ENCODE measurements around the gene CLIP1.
"Not testable (repeated sequence)": the region's sequence is repeated elsewhere in the genome, so short reads cannot be mapped to it uniquely, and the experiment has no call there.

Gene CLIP1

DNA sequence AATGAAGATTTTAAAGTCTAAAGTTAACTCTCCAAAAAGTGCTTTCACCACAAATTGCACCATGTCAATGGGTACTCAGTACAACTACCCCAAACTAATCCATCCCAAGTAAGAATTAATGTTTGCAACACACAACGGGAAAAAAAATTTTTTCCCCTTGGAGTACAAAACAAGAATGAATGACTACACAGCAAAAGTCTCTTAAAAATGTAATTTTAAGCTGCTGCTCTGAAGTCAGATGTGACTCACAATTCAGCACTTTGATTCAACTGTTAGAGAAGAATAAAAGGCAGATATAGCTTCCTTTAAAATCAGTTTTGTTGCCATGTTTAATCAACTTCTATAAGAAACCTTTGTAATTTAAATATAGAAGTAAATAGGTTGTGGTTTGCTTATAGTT is 113.7 kb downstream of the CLIP1 start:
- no peak for DNase-seq

DNA sequence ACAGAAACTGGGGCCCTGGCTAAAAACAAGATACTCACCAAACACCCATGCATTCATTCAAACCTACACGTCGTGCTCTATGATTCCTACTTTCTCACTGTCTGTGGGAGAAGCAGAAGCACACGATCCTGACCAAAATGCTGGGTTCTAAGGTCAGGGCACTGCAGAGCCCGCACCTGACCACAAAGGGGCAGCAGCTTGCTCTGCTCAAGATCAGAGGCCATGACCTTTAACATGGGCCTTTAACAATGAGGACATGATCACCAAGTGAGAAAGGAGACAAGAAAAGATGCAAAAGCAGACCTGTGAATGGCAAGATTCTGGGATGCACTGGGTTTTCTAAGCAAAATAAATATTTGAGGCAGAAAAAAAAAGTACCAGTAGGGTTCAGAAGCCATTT is 116.1 kb downstream of the CLIP1 start:
- DNase-seq, result no peak

DNA sequence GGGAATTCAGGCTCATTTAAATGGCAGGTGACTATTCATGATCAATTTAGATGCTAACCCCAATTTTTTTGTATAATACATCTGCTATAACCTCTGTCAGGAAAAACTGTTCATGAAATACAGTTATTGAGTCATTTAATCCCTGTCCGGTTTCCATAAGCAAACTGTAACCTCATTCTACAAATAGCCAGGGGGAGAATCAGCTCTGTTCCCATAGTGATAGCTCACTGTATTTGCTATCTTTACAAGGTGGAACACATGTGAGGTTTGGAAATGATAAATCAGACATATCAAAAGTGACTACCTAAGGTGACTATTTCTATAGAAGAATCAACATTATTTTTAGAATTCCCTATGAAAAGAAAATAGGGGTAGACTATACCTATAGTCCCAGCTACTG is 117.5 kb downstream of the CLIP1 start:
- DNase-seq, result no peak

DNA sequence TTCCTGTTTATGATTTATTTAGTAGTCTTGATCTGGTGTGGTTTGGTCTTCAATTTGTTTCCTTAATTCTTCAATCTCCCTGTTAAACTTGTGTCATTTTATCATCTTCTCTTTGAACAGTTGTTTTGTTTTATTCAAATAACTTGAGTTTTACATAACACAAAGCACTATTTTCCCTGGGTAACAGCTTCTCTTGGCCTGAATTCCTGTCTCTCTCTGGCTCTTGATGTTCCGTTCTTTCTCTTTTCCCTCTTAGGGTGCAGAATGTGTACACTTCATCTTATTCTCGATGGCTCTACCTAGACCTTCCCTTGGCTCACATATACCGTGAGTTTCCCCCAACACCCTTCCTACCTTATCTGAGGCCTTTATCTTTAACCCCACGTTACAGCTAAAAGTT is 119.4 kb downstream of the CLIP1 start:
- DNase-seq, result no peak

DNA sequence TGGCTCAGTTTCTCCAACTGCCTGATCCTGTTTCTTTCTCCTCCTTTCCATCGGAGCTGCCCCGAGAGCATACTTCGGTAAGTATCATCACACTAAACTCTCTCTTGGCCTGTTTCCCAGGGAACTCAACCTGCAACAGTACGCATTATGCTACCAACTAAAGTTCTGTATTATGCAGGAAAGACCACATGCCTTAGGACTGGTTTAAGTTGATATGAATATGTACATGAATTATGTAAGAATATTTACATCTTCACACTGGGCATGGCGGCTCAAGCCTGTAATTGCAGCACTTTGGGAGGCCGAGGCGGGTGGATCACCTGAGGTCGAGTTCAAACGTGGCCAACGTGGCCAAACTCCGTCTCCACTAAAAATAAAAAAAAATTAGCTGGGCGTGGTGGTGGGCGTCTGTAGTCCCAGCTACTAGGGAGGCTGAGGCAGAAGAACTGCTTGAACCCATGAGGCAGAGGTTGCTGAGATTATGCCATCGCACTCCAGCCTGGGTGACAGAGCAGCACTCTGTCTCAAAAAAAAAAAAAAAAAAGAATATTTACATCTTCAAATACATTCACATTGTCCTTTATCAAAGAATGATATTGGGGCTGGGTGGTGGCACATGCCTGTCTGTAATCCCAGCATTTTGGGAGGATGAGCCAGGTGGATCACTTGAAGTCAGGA is 124.3 kb downstream of the CLIP1 start:
- DNase-seq, result no peak

DNA sequence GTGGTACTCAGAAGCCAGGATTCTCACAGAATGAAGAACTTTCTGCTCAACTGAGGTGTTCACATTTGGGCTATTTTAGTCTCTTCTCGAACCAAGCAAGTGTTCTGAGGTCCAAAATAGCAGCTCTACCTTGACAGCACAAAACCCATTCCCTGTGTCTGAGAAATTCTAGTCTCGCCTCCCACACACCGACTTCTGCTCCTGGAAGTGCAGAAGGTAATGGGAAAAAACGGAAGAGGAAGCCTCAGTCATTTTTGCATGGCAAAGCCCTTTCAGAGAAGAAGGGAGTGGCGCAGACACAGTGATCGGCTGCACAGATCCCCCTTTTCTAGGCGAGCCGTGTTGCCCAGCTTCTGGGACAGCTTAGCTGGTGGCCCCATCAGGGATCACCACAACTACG is 125.0 kb downstream of the CLIP1 start:
- DNase-seq, result no peak

DNA sequence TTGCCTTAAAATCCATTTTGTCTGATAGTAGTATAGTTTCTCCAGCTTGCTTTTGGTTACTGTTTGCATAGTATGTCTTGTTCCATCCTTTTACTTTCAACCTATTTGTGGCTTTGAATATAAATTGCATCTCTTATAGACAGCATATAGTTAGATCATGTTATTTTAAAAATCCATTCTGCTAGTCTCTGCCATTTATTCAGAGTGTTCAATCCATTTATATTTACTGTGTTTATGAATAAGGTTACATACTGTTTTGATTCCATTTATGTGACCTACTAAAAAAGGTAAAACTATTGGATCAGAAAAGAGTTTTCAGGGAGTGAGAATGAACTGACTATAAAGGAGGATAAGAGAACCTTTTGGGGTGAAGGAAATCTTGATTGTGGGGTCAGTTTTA is 126.6 kb downstream of the CLIP1 start:
- no peak for DNase-seq

DNA sequence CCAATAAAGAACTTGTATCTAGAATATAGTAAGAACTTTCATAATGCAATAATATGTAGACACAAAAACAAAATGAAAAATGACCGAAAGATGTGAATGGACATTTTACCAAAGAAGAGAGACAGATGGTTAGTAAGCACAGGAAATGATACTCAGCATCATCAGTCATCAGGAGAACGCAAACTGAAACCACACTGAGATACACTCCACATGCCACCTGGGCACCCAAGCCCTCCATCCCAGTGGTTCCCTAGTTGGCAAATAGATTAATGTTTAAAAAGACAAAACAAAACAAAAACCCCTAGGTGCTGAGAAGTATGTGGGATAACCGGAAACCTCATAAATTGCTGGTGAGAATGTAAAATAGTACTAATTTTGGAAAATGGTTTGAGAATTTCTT is 129.4 kb downstream of the CLIP1 start:
- no peak for DNase-seq

DNA sequence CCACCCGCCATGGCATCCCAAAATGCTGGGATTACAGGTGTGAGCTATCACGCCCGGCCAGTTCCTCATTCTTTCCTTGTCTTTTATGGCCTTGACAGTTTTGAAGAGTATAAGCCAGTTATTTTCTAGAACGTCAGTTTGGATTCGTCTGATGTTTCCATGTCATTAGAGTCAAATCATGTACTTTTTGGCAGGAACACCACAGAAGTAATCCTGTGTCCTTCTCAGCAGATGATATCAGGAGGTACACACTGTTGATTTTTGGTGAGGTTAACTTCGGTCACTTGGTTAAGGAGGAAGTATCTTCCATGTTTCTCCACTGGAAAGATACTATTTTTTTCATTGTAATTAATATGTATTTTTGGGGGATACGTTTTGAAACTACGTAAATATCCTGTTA is 131.0 kb downstream of the CLIP1 start:
- no peak for DNase-seq

DNA sequence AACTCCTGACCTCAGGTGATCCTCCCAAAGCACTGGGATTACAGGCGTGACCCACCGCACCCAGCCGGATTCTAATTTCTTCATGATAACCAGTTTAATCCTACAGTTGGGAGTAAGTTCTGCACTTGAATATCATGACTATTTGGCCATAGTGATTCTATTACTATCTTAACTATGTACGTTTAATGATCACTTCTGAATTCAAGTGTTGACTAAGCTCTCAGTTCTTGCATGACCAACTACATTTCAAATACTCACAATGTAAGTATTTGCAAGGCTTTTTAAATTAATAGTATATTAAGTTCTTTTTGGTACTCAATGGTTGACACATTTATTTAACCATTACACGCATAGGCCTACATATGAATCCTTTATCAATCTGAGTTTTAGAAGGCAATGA is 138.8 kb downstream of the CLIP1 start:
- no peak for DNase-seq

DNA sequence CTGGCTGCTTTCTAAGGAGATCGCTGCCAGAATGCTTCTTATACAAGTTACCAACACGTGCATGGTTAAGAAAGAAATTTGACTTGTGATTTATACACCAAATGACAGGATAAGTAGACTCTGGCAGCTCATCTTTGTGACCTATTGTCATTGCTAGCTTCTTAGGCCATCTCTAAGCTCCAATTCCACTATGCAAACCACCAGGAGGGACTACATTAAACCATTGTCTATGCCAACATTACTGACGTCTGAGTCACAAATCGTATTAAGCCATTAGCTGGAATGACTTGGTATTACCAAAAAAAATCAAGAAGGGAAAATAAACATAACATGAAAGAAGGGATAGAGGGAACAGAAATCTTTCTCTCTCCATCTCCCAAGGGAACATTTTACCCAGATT is 140.4 kb downstream of the CLIP1 start:
- DNase-seq, result no peak

DNA sequence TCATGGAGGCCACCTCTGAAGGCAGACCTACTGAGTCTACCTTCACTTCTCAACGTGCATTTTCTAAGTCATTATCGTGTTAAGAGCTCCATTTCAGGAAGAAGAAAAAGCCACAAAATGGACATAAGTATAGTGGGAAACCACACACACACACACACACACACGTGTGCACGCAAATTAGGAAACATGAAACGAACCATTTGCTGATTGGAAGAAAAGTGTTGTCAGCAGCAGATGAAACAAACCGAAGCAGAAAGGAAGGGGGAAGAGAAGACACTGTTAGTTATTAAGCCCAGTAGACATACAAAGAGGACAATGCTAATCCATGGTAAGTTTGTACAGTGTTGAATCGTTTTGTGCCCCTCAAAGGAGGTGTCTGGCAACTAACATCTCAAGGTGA is 146.2 kb downstream of the CLIP1 start:
- no peak for DNase-seq

DNA sequence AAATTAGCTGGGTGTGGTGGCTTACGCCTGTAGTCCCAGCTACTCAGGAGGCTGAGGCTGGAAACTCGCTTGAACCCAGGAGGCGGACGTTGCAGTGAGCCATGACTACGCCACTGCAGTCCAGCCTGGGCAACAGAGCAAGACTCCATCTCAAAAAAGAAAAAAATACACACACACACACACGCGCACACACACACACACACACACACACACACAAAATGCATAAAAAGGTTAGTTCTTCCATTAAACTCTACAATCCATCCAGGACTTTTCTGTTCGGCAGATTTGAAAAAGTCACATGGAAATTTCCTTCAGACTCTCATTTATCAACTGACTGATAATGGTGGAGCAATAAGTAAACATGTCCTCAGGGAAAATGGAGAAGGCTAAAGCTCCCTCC is 147.0 kb downstream of the CLIP1 start:
- DNase-seq, result no peak

DNA sequence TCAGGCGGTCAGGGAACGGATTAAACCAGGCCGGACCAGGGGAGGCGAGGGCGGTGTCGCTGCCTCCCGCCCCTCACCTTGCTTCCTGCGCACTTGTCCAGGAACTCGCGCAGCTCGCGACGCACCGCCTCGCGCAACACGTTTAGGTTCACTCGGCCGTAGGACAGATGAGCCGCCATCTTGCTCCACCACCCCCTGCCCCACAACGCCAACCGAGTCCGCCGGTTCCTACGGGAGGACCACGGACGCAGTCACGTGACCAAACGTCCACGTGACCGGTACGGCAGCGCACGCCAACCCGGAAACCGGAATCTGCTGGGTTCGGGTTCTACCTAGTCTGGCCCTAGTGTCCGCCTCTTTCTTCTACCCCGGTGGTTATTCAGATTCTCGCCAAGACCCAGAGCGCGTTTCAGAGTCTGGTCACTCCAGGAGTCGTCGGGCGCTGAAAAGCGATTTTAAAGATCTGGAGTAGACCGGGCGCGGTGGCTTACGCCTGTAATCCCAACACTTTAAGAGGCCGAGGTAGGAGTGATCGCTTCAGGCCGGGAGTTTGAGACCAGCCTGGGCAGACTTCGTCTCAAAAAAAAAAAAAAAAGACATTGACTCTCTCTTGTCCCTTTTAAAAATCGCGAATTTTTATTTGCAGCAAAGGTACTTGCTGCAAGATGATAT is 156.1 kb downstream of the CLIP1 start, which contains the start of gene VPS33A:
TSS of gene VPS33A (minus strand) at position 265 of the 672 bp plus-strand sequence. CDS start at position 179, 86 bp downstream.
- peak; percentile 96 for DNase-seq

DNA sequence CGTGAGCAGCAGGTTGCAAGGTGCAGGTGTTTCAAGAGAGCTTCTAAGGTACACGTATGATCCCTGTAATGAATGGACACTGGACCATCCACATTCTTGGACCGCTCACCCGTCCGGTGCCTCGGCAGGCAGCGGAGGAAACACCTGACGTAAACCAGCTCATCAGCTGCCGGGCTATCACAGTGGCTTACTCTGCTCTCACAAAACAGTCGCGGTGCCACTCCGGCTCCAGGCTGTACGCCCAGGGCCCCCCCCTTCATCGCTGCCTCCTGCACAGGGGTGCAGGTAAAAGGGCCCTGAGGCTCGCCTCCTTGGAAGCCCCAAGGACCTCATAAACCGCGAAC is 156.6 kb downstream of the CLIP1 start:
- no peak for DNase-seq

DNA sequence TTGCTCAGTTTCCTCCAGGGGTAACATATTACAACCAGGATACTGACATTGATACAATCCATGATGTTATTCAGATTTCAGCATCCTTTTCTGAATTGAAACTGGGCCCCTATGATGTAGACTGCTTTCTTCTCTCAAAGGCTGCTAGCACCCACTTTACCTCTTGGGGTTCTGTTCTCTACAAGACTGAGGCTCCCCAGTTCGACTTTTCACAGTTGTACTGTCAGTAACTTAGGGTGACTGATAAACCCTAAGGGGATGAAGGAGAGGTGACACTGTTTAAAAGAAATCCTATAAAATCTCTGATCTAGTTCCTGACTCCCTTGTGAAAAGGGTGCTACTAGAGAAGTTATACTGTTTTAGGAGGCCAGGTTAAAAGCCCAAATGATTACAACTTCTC is 157.0 kb downstream of the CLIP1 start:
- DNase-seq, result no peak

DNA sequence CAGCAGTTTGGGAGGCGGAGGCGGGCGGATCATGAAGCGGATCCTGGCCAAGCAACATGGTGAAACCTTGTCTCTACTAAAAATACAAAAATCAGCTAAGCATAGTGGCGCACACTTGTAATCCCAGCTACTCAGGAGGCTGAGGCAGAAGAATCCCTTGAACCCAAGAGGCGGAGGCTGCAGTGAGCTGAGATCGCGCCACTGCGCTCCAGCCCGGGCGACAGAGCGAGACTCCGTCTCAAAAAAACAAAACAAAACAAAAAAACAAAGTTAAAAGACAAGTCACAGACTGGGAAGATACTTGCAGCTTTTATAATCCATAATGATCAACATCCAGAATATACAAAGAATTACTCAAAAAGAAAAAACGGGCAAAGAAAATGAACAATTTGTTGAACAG is 161.7 kb downstream of the CLIP1 start:
- not testable (repeated sequence) for DNase-seq

DNA sequence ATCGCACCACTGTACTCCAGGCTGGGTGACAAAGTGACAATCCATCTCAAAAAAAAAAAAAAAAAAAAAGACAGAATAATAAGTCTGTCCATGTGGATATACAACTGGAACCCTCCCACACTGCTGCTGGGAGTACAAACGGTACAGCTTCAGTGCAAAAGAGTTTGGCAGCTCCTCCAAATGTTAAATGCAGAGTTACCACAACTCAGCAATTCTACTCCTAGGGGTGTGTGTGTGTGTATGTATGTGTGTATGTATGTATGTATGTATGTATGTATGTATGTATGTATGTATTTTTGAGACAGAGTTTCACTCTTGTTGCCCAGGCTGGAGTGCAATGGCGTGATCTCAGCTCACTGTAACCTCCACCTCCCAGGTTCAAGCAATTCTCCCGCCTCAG is 163.5 kb downstream of the CLIP1 start:
- DNase-seq, result not testable (repeated sequence)

DNA sequence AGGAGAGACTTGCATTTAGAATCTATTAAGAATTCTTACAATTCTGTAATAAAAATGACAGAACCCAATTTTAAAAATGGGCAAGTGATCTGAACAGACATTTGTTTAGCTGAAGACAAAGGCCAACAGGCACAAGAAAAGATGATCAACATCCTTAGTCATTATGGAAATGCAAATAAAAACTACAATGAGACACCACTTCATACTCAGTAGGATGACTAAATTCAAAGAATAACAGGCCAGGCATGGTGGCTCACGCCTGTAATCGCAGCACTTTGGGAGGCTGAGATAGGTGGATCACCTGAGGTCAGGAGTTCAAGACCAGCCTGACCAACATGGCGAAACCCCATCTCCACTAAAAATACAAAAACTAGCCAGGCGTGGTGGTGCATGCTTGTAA is 164.0 kb downstream of the CLIP1 start:
- not testable (repeated sequence) for DNase-seq

DNA sequence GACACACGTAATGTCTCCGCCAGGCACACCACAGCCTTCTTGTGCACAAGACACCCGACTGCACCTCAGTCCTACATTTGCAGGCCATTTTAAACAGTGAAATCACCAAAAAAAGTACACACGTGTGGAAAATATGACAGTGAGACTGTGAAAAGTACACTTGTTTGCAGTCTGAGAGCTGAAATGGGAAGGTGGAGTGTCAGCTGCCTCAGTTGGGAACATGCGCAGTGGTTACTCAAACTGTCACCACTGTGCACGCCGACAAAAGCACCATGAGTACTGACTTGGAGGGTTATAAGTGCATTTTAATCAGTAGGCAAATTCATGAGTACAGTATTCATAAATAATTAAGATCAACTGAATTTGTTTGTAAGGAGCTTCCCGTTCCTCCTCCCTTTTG is 171.9 kb downstream of the CLIP1 start:
- no peak for DNase-seq

DNA sequence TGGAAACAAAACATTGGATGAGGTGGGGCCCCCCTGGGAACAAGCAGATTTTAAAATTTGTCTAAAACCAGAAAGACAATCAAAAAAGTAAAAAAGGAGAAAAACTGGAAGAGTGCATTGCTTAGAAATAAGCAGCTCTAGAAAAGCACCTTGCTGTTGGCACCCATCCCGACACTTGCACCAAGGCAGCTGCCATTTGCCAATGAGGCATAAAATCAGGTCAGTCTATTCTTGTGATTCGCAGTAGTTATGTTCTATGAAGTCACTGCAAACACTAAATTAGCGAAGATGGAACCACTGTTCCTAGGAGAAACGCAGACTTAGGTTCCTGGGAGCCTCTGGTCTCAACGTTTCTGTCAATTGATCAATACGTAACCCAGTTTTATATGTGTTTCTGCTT is 172.4 kb downstream of the CLIP1 start:
- DNase-seq, result no peak

DNA sequence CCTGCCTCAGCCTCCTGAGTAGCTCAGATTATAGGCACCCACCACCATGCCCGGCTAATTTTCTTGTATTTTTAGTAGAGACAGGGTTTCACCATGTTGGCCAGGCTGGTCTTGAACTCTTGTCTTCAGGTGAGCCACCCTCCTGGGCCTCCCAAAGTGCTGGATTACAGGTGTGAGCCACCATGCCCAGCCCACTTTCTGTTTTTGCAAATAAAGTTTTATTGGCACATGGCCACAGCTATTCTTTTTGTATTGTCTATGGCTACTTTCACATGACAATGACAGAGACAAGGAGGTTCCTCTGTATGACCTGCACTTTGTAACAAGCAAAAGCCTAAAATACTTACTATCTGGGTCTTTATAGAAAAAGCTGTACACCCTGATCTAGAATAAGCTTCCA is 176.9 kb downstream of the CLIP1 start:
- no peak for DNase-seq

DNA sequence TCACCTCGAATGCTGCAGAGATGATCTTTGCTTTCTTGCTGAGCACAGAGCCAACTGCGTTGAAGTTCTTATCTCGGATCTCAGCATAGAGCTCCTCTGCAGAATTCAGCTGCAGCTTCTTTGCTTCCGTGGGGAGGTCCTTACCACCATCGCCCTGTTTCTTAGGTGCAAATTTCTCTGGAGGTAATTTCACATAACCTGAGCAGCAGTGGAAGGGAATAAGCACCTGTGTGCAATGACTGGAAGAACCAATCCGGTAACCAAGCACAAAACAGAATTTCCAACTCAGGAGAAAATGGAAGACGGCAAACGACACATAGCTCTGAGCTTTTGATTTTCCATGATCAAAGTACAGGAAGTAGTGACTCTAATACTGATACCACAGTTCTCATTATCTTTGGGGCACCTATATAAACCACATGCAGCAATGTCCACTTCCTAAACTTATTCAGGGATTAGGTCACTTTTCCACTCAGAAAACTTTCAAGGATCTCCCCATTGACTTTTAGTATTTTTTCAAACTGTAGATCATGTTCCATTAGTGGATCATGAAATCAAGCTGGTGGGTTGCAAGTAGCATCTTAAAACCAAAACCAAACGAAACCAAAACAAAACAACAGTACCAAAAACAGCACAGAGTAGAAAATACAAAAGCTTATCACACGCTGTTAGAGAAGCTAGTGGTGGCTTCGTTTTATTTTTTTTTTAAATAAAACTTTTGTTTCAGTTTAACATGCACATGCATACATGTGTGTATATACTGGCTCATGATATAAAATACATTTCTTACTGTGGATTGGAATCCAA is 177.7 kb downstream of the CLIP1 start:
- DNase-seq, result no peak

DNA sequence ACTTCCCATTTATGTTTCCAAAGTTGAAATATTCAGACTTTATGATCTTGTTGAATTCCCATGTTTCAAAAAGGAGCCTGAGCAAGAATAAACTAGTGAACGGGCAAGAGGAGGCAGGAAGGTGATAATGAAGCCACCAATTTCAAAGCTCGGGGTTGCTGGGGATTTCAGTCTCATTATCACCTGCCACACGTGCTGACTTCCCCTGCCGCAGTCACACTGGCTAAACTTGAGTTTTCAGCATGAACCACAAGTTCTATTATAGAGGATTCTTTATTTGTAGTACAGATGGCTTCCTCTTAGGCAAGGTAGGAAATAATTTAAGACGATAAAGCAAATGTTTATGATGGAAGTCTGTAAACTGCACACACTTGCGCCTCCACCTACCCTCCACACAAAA is 178.5 kb downstream of the CLIP1 start:
- no peak for DNase-seq
